Heart left ventricle (tissue), 16 donors: ENCODE measurements around the gene ZNF217. TPM values are rescaled to one million over a fixed set of nuclear protein-coding genes. Genes with fewer than 3 reads are reported as not detected.
A peak's percentile ranks its signal among the peaks of the same experiment; 100 is the strongest.
"Not testable (repeated sequence)": the region's sequence is repeated elsewhere in the genome, so short reads cannot be mapped to it uniquely, and the experiment has no call there.

Experiments used
- ATAC-seq, 4 donors: fragments of 200-7000 bp; cut with Tn5 transposase; one replicate each; pipeline ENCODE4 v1.9.1; 2020 to 2022; ENCODE audit warnings: moderate library complexity in 4 of 4, mild to moderate bottlenecking in 3 of 4, moderate number of reproducible peaks in 1 of 4
- DNase-seq, 5 donors: peaks; one replicate each; pipeline ENCODE4 v3.0.0-alpha.2; 2020
- H3K27ac ChIP-seq, 12 donors: fragments of 200-600 bp; sonication (generic) in 4 of 12; one replicate each; pipeline versions ENCODE4 v1.5.0 to v1.8.0; 2016 to 2022; ENCODE audit warnings: mild to moderate bottlenecking in 2 of 12
- H3K27me3 ChIP-seq, 9 donors: fragments of 200-600 bp; sonication (generic) in 2 of 9; one replicate each; pipeline versions ENCODE4 v1.5.1 to v1.8.0; 2016 to 2022; ENCODE audit warnings: mild to moderate bottlenecking in 3 of 9
- H3K36me3 ChIP-seq, 9 donors: fragments of 200-600 bp; sonication (generic) in 2 of 9; one replicate each; pipeline versions ENCODE4 v1.5.0 to v1.8.0; 2018 to 2022; ENCODE audit warnings: mild to moderate bottlenecking in 2 of 9
- H3K4me1 ChIP-seq, 12 donors: fragments of 200-600 bp; sonication (generic) in 4 of 12; one replicate each; pipeline versions ENCODE4 v1.5.0 to v1.8.0; 2016 to 2022; ENCODE audit warnings: mild to moderate bottlenecking in 3 of 12
- H3K4me3 ChIP-seq, 12 donors: fragments of 200-600 bp; sonication (generic) in 4 of 12; one replicate each; pipeline versions ENCODE4 v1.5.0 to v1.8.0; 2017 to 2022; ENCODE audit warnings: mild to moderate bottlenecking in 9 of 12, moderate library complexity in 4 of 12
- H3K9me3 ChIP-seq, 12 donors: fragments of 200-600 bp; sonication (generic) in 4 of 12; one replicate each; pipeline versions ENCODE4 v1.5.0 to v1.8.0; 2016 to 2022; ENCODE audit warnings: mild to moderate bottlenecking in 1 of 12
- POLR2A ChIP-seq, 2 donors: fragments of 450-650 bp; IDR thresholded peaks; one replicate each; pipeline ENCODE4 v1.6.1; 2017; ENCODE audit warnings: antibody characterized with exemption in 2 of 2, mild to moderate bottlenecking in 2 of 2, moderate library complexity in 2 of 2
- WGBS, 4 donors: extraction: QIAGEN DNeasy Blood & Tissue Kit in 2 of 4; methylation state at CpG; one replicate each; pipeline versions ENCODE4 v1.1.5 to v1.1.7; 2013 to 2018; 5-methylcytosine and 5-hydroxymethylcytosine counted together
- intact Hi-C, 10 donors: fragments of 100-400 bp; cut with DNase I; formaldehyde crosslinking; loops; one replicate each; pipeline versions ENCODE4 v1.11.1 to v1.14.2; 2022
- polyA plus RNA-seq, 2 donors: library from polyadenylated mRNA; stranded (reverse); fragments of 200-250 nt; gene quantifications; one replicate each; pipeline ENCODE4 v1.2.3, GENCODE V29; 2013
- total RNA-seq, 9 donors: library from RNA; depleted of rRNA in 2 of 9; stranded (reverse); fragments of >200 nt in 2 of 9; fragmentation: NEBNext Ultra II Directional in 3 of 9; extraction: Animal tissue kit (Norgen Biotek cat#: 25700) in 3 of 9; gene quantifications; one replicate each; pipeline versions ENCODE4 v1.1.0 to v1.2.4, GENCODE V29; 2016 to 2023
- TF ChIP-seq, protein P1 (sequence below), 12 donors: fragments of 200-600 bp; sonication (generic) in 4 of 12; IDR thresholded peaks; one replicate each; pipeline versions ENCODE4 v1.5.0 to v1.8.0; 2018 to 2022; ENCODE audit warnings: antibody characterized with exemption in 12 of 12, mild to moderate bottlenecking in 5 of 12
- donor health status: ischemic (EF 13 %, LVEDD 7.1; RV severe dilation, severe dysfunction).
- donor health status: healthy with polysubstance abuse.
- donor health status: DM: no; HTN: yes; CAD: no.
- donor health status: DM: no; HTN: no; CAD: no.
- donor health status: ischemic (EF 25% LVEDD 6.9; RV normal size, moderate dysfunction).
- donor health status: ischemic (EF 25% LVEDD 5.7; RV mildly dilated, moderate dysfunction).
- donor health status: healthy.
- donor health status: DM: yes; HTN: yes; CAD: no.
- donor health status: ischemic (EF 35%, LVEDD 5.7; RV mildly dilated, moderate dysfunction).
- donor health status: nonischemic (EF 11% LVEDD 7.7; RV severe dilation, severe dysfunction).
- donor health status: DM: yes; HTN: yes; CAD: no.
- donor health status: PGD.
- donor health status: ischemic (EF 29% LVEDD 5.4; RV normal size, mild dysfunction).
- donor health status: nonischemic (EF 23%, LVEDD 6.1; RV moderate dilation, normal function).

ZNF217 gene
- total and polyA plus RNA-seq, 11 donors, result 3.7 to 24.1 (median 8.0) TPM

DNA sequence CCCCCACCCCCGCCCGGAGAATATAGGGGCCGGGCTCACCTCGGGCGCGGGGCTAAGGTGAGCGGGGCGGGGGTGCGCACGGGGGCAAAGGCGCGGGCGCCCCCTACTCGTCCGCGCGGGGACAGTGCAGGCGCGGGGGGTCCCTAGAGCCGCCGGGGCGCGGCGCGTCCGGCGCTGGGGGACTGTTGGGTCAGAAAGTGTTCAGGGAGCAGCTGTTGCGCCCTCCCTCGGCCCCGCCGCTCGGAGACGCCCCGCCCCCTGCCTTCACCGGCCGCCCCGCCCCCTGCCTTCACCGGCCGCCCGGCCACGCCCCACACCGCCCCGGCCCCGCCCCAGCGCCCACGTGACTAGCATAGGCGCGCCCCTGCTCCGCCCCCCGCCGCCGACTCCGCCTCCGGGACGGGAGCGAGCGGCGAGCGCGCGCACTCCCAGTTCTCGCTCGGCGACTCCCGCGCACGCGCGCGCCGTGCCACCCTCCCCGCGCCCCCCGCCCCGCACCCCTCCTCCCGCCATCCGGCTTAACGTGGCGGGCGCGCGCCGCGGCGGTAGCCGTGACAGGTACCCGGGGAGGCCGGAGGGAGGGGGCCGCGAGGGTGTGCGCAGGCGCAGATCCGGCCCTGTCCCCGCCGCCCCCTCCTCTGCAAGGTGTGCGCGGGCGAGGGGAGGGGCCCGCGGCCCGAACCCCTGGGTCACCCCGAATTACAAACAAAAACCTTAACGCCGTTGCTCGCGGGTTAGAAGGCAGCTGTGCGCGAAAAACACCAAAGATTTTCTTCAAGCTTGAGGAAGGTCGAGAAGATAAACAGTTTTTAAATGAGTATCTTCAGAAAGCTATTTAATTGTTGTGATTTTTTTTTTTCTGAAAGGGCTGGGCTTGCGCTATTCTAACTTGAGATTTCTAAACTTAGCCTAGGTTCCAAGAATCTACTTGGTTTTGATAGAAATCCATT, 704 bp upstream of the ZNF217 start:
- no peaks in the 10 kb centered on the region for H3K27me3 ChIP-seq
- ATAC-seq, result peak; percentile 88 to 96 (median 90)
- intact Hi-C loops, result loop anchor here in 5 of 10 donors (2.0 to 10.0 kb wide), 6 partner anchors 28 to 273 kb away; no protein-coding TSS in a partner anchor
- TF ChIP-seq, protein P1, sequence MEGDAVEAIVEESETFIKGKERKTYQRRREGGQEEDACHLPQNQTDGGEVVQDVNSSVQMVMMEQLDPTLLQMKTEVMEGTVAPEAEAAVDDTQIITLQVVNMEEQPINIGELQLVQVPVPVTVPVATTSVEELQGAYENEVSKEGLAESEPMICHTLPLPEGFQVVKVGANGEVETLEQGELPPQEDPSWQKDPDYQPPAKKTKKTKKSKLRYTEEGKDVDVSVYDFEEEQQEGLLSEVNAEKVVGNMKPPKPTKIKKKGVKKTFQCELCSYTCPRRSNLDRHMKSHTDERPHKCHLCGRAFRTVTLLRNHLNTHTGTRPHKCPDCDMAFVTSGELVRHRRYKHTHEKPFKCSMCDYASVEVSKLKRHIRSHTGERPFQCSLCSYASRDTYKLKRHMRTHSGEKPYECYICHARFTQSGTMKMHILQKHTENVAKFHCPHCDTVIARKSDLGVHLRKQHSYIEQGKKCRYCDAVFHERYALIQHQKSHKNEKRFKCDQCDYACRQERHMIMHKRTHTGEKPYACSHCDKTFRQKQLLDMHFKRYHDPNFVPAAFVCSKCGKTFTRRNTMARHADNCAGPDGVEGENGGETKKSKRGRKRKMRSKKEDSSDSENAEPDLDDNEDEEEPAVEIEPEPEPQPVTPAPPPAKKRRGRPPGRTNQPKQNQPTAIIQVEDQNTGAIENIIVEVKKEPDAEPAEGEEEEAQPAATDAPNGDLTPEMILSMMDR (IDR thresholded peaks at IDR 0.05), result peak in 11 of 12 donors; percentile 12 to 59 (median 30)
- peak; percentile 64 to 85 for TF ChIP-seq POLR2A (IDR thresholded peaks at IDR 0.05)
- H3K4me3 ChIP-seq, result peak overlapping the region; percentile 63 to 96 (median 94)
- peaks cover 0 to 57% (median 18%) of the 10 kb centered on the region in 12 donors for H3K4me1 ChIP-seq
- H3K36me3 ChIP-seq, result no peaks in the 10 kb centered on the region
- peak; percentile 96 to 100 (median 98) for DNase-seq
- no peaks in the 10 kb centered on the region for H3K9me3 ChIP-seq
- H3K27ac ChIP-seq, result peak overlapping the region; percentile 90 to 100 (median 99)
- 0 to 2% (median 1%) methylated on average over 13 to 110 of the region's 110 CpGs for WGBS, 4 donors

DNA sequence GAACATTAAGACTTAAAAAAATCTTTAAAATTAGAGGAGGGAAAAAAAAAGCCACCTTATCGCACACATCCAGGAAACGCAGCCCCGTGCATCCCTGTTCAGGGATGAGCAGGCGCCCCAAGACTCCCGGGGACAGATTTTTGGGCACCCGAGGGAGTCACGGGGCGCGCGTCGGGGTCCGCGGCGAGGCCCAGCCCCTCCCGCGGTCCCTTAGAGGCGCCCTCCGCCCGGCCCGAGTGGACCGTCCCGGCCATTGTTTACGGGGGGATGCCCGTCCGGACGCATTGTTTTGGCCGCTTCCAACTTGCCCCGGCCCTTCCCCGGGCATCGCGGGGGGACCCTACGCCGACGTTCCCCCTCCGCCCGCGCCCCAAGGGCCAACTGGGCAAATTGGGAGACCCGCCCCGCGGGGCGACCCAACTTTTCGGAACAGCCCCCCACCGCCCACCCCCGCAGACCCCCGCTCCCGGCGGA, 610 bp downstream of the ZNF217 start:
- peak overlapping the region; percentile 90 to 100 (median 99) for H3K27ac ChIP-seq
- intact Hi-C loops, result loop anchor here in 4 of 10 donors (5.0 to 10.0 kb wide), 5 partner anchors 59 to 274 kb away; no protein-coding TSS in a partner anchor
- H3K4me3 ChIP-seq, result peak overlapping the region; percentile 63 to 96 (median 94)
- DNase-seq (peak in 4 of 5 donors; percentile 46 to 76 (median 60)), ATAC-seq (peak in 2 of 4 donors; percentile 4 to 6)
- no peaks in the 10 kb centered on the region for H3K27me3 ChIP-seq
- 0 to 1% (median 1%) methylated on average over 16 to 47 of the region's 47 CpGs for WGBS, 4 donors
- H3K4me1 ChIP-seq, result peaks cover 0 to 57% (median 30%) of the 10 kb centered on the region in 12 donors
- no peaks in the 10 kb centered on the region for H3K36me3 ChIP-seq
- no peaks in the 10 kb centered on the region for H3K9me3 ChIP-seq
- TF ChIP-seq POLR2A (IDR thresholded peaks at IDR 0.05), result no peak
- TF ChIP-seq, protein P1 (IDR thresholded peaks at IDR 0.05), result no peak

DNA sequence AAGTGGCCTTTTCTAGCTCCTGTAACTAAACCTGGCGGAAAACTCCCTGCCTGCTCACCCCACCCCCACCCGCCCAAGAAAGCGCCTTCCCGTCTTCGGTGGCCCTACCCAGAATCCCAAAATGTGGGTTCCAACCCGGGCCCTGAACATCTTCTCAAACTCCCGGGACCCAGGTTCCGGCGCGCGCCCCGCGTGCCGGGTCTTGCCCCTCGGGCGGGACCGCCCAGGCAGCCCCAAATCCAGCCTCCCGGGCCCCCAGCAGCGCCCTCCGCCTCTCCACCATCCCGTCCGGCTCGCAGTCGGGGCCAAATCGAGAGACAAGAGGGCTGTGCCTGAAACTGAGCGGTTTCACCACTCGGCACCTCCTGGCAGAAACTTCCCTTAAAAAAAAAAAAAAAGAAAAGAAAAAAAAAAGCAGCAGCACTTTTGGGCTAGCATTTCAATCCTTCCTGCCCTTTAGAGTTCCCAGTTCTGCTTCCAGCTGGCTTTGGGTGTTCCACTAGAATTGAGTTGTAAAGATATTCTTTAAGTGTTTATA, 1.1 kb downstream of the ZNF217 start:
- H3K36me3 ChIP-seq, H3K9me3 ChIP-seq, H3K27me3 ChIP-seq: not testable (repeated sequence)
- peak; percentile 68 to 87 (median 69) for DNase-seq
- peak in 3 of 4 donors; percentile 12 to 50 (median 41) for ATAC-seq
- peaks cover 0 to 61% (median 31%) of the 10 kb centered on the region in 12 donors for H3K4me1 ChIP-seq
- 0 to 1% (median 1%) methylated on average over 10 to 27 of the region's 27 CpGs for WGBS, 4 donors
- peak overlapping the region; percentile 63 to 96 (median 94) for H3K4me3 ChIP-seq
- intact Hi-C loops, result loop anchor here in 4 of 10 donors (5.0 to 10.0 kb wide), 5 partner anchors 60 to 275 kb away; no protein-coding TSS in a partner anchor
- H3K27ac ChIP-seq, result peak overlapping the region; percentile 90 to 100 (median 99)

DNA sequence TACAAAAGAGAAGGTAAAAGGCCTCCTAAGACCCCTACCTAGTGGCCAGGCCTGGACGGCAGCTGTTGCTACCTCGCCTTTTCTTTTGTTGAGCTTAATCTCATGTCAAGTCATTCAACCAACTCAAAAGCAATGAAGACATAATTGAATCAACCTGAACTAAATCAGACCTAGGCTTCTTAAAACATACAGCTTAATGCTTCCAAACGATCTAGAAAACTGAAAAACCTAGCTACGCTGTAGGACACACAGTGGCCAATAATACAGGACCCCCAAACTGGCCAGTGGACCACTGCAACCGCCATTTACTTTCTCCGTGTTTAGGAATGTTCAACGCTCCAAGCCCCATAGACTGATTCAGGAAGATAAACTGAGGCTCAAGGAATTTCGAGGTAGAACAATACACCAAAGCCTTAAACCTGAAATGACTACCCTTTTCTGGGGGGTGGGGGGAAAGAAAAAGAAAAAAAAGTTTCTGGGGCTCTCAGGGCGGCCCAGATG, 1.6 kb downstream of the ZNF217 start:
- not testable (repeated sequence) for H3K36me3 ChIP-seq
- intact Hi-C loops, result loop anchor here in 4 of 10 donors (5.0 to 10.0 kb wide), 5 partner anchors 60 to 275 kb away; no protein-coding TSS in a partner anchor

DNA sequence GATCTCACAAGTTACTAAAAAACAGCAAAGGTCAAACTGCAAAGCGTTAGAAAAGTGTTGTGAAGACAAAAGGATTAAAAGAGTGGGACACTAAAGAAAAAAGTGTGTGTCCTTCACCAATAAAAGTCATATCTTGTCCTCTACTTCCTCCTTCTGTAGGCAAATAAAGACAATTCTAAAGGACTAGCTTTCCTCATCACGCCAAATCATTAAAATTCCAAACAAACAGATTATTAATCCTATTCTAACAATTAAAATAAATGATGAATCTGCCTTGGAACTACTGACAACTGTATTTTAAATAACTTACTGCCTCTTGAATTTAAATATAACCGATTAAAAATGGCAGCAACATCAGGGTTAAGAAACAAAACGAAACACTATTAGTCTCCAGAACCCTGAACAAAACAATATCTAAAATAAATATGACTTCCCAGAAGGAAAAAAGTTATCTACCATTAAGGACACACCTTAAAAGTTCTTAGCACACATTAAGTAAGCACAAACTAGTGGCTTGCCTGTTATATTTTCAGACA, 2.4 kb downstream of the ZNF217 start:
- not testable (repeated sequence) for ATAC-seq, H3K9me3 ChIP-seq, H3K27me3 ChIP-seq, DNase-seq, H3K36me3 ChIP-seq
- Histone ChIP-seq H3K27ac (peak overlapping the region; percentile 90 to 100 (median 99)), H3K4me1 (peaks cover 2 to 63% (median 37%) of the 10 kb centered on the region in 12 donors), H3K4me3 (peak overlapping the region in 10 of 12 donors; percentile 63 to 96 (median 95))
- 9 to 20% (median 11%) methylated on average over 4 of the region's 4 CpGs for WGBS, 4 donors
- intact Hi-C loops, result loop anchor here in 4 of 10 donors (5.0 to 10.0 kb wide), 5 partner anchors 61 to 276 kb away; no protein-coding TSS in a partner anchor

More for the DNA sequence above, 1.6 kb downstream of the ZNF217 start:
- not testable (repeated sequence) for ATAC-seq, H3K27me3 ChIP-seq, H3K9me3 ChIP-seq
- Histone ChIP-seq H3K4me3 (peak overlapping the region; percentile 63 to 96 (median 94)), H3K4me1 (peaks cover 0 to 63% (median 33%) of the 10 kb centered on the region in 12 donors), H3K27ac (peak overlapping the region; percentile 90 to 100 (median 99))
- DNase-seq, result peak in 1 of 5 donors; percentile 12
- 10 to 25% (median 14%) methylated on average over 9 of the region's 9 CpGs for WGBS, 4 donors

DNA sequence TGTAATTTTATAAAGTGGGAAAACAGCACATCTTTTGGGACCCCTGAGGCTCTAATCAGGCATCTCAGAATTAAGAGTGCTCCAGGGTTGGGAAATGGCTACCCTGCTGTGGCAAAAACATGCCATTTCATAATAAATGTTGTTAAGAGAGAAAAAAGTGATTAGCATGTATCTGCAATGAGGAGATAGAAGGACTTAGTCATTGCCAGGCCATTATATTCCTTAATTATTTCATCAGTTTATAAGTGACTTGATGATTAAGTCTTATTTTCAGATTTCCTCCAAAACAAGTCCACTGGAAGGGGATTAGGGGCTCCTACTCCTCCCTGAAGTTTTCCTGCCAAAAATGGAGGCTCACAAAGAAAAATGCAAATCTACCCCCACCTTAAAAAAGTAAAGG, 3.0 kb downstream of the ZNF217 start:
- ATAC-seq, H3K9me3 ChIP-seq, DNase-seq, H3K27me3 ChIP-seq, H3K36me3 ChIP-seq: not testable (repeated sequence)
- Histone ChIP-seq H3K4me1 (peaks cover 2 to 63% (median 42%) of the 10 kb centered on the region in 12 donors), H3K27ac (peak overlapping the region; percentile 90 to 100 (median 99)), H3K4me3 (peak overlapping the region in 9 of 12 donors; percentile 5 to 96 (median 95))
- intact Hi-C loops, result loop anchor here in 4 of 10 donors (5.0 to 10.0 kb wide), 5 partner anchors 62 to 277 kb away; no protein-coding TSS in a partner anchor

DNA sequence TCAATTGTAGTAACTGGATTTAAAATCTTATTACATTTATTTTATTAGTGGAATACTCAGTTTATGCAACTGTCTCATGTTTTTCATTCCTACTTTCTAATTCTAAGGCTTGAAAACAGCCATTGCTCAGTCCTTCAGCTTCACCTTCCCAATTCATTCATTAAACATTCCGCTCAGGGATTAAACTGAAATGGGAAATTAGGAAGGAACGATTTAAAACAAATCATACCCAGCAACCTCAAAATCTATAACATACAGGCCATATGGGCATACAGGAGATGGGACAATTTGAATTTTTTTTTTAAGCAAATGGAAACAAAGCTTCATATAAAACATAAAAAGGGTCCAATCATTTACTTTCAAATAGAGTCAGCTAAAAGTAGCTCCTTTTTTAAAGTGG, 3.5 kb downstream of the ZNF217 start:
- 41 to 48% (median 44%) methylated on average over 2 of the region's 2 CpGs for WGBS, 4 donors
- intact Hi-C loops, result loop anchor here in 4 of 10 donors (5.0 to 10.0 kb wide), 5 partner anchors 62 to 277 kb away; no protein-coding TSS in a partner anchor
- not testable (repeated sequence) for H3K36me3 ChIP-seq, DNase-seq, H3K27me3 ChIP-seq, ATAC-seq, H3K9me3 ChIP-seq
- Histone ChIP-seq H3K27ac (peak overlapping the region; percentile 47 to 100 (median 98)), H3K4me3 (peak overlapping the region in 6 of 12 donors; percentile 11 to 95 (median 64)), H3K4me1 (peaks cover 2 to 63% (median 46%) of the 10 kb centered on the region in 12 donors)
